ENCODE data around the gene SPATA12. TPM values are rescaled to one million over a fixed set of nuclear protein-coding genes. Genes with fewer than 3 reads are reported as not detected.

SPATA12 gene
- total RNA-seq, 1 experiment from 2014 or later, result 0.22 TPM

GRCh38 chr3:57030721-57031120, 29.7 kb upstream of the SPATA12 start:
- Histone ChIP-seq H3K79me1 (ENCODE audit: insufficient read depth, low read depth, low read length, poor library complexity, severe bottlenecking) (no peaks in the 10 kb centered on the region), H3K14ac (ENCODE audit: insufficient read depth, low read length) (no peak overlapping the region), H2AK5ac (ENCODE audit: insufficient read length, low read length) (no peak overlapping the region), H3K23ac (ENCODE audit: insufficient read length, low read depth, low read length) (no peak overlapping the region), H2BK12ac (ENCODE audit: insufficient read length, low read depth, low read length) (no peak overlapping the region), H2BK5ac (ENCODE audit: insufficient read length, low read length) (no peak overlapping the region), H4K20me1 (ENCODE audit: control insufficient read depth, insufficient read depth, insufficient read length) (no peaks in the 10 kb centered on the region), H2BK120ac (ENCODE audit: low read depth, low read length, poor library complexity, severe bottlenecking) (no peak overlapping the region), H3K4ac (ENCODE audit: low read depth, low read length) (no peak overlapping the region), H3K23me2 (ENCODE audit: insufficient read length, low read depth, low read length, poor library complexity, severe bottlenecking) (no peaks in the 10 kb centered on the region), H3K27ac (ENCODE audit: insufficient read length, low read depth, low read length) (no peak overlapping the region), H3K27me3 (ENCODE audit: insufficient read depth, low read length) (no peaks in the 10 kb centered on the region), H4K5ac (ENCODE audit: insufficient read length, low read depth, low read length) (no peak overlapping the region), H2BK15ac (ENCODE audit: low read depth, low read length) (no peak overlapping the region), H3K4me1 (ENCODE audit: insufficient read depth, low read length) (peaks cover 2% of the 10 kb centered on the region; the same call in 1 of the 2 replicates), H3K18ac (ENCODE audit: insufficient read length, low read depth, low read length) (no peak overlapping the region), H3K4me2 (ENCODE audit: insufficient read depth, insufficient read length, low read length) (no peak overlapping the region), H2BK20ac (ENCODE audit: low read depth, low read length, poor library complexity, severe bottlenecking) (no peak overlapping the region), H3K9me3 (ENCODE audit: control insufficient read depth, low read depth, low read length) (no peaks in the 10 kb centered on the region), H3K9ac (ENCODE audit: extremely low read depth, insufficient read length, low read length) (no peak overlapping the region), H2AFZ (ENCODE audit: low read length) (no peak overlapping the region), H3K79me2 (ENCODE audit: insufficient read depth, low read length) (no peaks in the 10 kb centered on the region; the same call in 1 of the 2 replicates), H3T11ph (ENCODE audit: low read length) (no peak overlapping the region), H3K56ac (ENCODE audit: insufficient read length, low read depth, low read length) (no peak overlapping the region), H4K8ac (replicated peaks; ENCODE audit: insufficient read length, low read depth, low read length) (no peak overlapping the region), H4K91ac (ENCODE audit: insufficient read length, low read depth, low read length) (no peak overlapping the region)
- no peaks in the 10 kb centered on the region; a peak in 1 of 7 replicates for H3K36me3 Mint-ChIP-seq (ENCODE audit: insufficient read depth in 1 of 3, low read depth in 3 of 3)
- no peaks in the 10 kb centered on the region for H3K27me3 Mint-ChIP-seq (ENCODE audit: low read depth)
- no peak overlapping the region for H3K27ac Mint-ChIP-seq
- H3K4me1 Mint-ChIP-seq, result peaks cover 0 to 3% of the 10 kb centered on the region in 2 experiments; a peak in 1 of 4 replicates
- no peak for TF ChIP-seq CTCF (conservative IDR thresholded peaks at IDR 0.05)
- H3K9me3 Mint-ChIP-seq, result no peaks in the 10 kb centered on the region
- no CpG with 5 or more reads among the region's 3 CpGs for WGBS (ENCODE audit: extremely low coverage, insufficient read length, low lambda C conversion rate)
- no peak for DNase-seq
- H3K4me3 Mint-ChIP-seq, result no peak overlapping the region
